Measurements from ENCODE around the gene C12orf76.

The C12orf76 gene

DNA sequence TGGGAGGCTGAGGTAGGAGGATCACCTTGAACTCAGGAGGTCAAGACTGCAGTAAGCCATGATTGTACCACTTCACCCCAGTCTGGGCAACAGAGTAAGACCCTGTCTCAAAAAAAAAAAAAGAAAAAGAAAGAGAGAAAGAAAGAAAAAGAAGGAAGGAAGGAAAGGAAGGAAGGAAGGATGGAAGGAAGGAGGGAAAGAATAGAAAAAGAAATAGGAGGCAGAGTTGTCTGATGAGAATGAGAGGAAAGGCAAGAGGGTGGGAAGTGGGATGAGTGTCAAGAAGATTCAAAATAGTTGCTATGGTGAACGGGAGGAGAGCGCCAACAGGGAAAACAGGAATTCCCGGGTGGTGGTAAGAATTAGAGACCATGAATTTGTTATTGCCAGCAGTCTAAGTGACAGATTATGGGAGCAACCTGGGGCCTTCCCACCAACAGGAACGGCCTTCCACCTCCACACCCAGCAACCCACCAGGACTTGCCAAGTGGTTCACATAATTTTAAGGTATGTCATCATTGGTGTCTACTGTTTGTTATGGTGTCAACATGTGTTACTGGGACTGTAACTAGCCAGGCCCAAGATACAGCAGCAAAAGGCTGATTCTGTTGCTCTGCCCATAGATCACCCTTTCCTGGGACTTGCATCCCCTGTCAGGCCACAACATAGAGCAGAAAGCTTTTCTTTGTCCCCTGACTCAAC is 36.1 kb upstream of the C12orf76 start:
- TF ChIP-seq, protein P1, sequence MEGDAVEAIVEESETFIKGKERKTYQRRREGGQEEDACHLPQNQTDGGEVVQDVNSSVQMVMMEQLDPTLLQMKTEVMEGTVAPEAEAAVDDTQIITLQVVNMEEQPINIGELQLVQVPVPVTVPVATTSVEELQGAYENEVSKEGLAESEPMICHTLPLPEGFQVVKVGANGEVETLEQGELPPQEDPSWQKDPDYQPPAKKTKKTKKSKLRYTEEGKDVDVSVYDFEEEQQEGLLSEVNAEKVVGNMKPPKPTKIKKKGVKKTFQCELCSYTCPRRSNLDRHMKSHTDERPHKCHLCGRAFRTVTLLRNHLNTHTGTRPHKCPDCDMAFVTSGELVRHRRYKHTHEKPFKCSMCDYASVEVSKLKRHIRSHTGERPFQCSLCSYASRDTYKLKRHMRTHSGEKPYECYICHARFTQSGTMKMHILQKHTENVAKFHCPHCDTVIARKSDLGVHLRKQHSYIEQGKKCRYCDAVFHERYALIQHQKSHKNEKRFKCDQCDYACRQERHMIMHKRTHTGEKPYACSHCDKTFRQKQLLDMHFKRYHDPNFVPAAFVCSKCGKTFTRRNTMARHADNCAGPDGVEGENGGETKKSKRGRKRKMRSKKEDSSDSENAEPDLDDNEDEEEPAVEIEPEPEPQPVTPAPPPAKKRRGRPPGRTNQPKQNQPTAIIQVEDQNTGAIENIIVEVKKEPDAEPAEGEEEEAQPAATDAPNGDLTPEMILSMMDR (conservative IDR thresholded peaks at IDR 0.05; ENCODE audit: low read length) = no peak
- no peak overlapping the region for H3K4me3 ChIP-seq (ENCODE audit: low read length)
- peak; percentile 54 for DNase-seq (ENCODE audit: low read depth)

DNA sequence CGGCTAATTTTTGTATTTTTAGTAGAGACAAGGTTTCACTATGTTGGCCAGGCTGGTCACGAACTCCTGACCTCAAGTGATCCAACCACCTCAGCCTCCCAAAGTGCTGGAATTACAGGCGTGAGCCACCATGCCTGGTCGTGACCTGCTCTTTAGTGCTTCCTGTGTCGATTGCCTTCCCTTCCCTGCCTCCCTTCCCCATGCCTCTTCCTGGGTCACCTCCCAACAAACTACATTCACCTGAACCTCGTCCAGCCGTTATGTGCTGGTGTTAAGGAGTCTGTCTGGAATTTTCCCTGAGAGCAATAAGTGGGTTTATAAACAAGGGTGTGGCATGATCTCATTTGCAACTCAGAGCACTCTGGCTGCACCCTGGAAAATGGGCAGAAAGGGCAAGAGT is 32.1 kb upstream of the C12orf76 start:
- H3K4me3 ChIP-seq (ENCODE audit: low read length) = no peak overlapping the region

DNA sequence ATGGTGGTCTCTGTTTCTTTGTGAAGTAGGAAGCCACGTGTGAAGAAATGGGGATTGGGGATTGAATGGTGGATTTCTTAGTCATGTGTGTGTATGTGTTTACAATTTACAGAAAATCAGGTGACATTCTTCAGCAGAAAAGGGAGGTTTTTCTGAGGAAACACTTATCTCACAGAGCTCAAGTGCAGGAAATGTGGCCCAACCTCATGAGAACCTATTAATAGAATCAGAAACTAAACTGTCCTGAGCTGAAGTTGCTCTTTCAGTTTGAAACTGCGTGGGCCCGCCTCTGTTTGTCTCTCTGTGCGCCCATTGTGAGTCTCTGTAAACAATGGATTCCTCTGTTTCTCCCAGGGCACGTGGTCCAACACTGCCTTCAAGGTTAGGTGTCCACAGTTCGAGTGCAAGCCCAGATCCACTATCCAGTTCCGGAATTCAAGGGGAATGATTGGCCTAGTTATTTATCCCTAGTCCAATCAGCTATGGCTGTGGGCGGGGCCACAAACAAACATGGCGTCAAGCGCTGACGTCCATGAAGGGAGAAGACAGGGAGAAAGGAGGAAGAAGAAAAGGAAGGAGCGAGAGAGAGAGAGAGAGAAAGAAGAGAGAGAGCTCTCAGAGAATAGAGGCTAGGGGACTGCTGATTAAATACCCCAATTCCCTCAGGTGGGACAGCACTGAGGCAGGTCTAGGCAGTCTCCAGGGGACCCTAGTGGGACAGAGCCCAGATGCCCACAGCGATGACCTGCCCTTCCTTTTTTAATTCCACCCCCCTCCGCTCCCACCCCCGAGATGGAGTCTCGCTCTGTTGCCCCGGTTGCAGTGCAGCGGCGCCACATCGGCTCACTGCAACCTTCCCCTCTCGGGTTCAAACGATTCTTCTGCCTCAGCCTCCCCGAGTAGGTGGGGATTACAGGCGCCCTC is 31.4 kb upstream of the C12orf76 start:
- TF ChIP-seq, protein P1 (conservative IDR thresholded peaks at IDR 0.05; ENCODE audit: low read length) = no peak
- DNase-seq (ENCODE audit: low read depth) = no peak
- no peak overlapping the region for H3K4me3 ChIP-seq (ENCODE audit: low read length)

More for the DNA sequence above, 32.1 kb upstream of the C12orf76 start:
- TF ChIP-seq, protein P1 (conservative IDR thresholded peaks at IDR 0.05; ENCODE audit: low read length) = no peak
- no peak for DNase-seq (ENCODE audit: low read depth)

DNA sequence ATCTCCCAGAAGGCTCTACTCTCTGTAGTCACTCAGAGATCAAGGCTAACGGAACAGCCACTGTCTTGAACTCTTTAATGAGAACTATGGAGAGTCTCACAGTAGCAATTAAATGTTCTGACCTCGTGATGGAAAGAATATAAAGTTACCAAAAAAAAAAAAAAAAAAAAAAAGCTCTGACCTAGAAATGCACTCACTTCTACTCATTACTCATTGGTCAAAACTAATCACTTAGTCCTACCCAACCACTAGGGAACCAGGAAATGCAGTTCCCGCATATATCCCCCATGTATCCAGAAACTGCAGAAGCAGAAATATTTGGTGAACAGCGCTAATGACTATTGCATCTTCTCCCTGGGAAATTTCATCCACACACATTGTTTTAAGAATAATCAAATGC is 29.5 kb upstream of the C12orf76 start:
- H3K4me3 ChIP-seq (ENCODE audit: low read length) = no peak overlapping the region
- TF ChIP-seq, protein P1 (conservative IDR thresholded peaks at IDR 0.05; ENCODE audit: low read length) = no peak
- DNase-seq (ENCODE audit: low read depth) = no peak

DNA sequence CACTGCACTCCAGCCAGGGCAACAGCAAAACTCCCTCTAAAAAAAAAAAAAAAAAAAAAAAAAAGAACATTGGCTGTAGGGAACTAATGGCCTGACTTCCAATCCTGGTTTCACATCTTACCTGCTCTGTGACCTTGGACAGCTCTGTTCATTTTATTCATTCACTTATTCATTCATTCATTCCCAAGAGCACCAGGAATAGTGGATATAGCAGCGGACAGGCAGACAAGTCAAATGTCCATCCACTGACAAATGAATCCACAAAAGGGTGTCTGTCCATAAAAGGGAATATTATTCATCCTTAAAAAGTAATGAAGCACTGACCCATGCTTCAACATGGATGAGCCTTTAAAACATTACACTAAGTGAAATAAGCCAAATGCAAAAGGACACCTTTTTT is 27.6 kb upstream of the C12orf76 start:
- TF ChIP-seq, protein P1 (conservative IDR thresholded peaks at IDR 0.05; ENCODE audit: low read length) = no peak
- DNase-seq (ENCODE audit: low read depth) = no peak

DNA sequence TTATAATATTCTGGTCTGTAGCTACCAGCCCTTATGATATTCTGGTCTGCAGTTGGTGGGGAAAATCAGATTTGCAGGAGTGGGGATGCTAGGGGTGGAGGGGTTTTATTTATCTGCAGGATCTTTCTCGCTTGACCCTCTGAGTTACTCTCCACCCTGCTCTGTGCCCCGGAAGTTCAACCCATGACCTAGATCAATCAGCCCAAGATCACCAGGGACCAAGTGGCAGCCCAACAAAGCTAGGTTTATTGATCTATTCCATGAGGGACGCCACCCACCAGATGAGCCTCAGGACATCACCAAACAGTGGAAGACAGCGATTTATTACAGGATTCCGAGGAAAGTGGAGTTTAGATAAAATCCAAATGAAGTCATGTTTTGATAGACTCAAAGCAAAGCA is 25.8 kb upstream of the C12orf76 start:
- TF ChIP-seq, protein P1 (conservative IDR thresholded peaks at IDR 0.05; ENCODE audit: low read length) = no peak
- DNase-seq (ENCODE audit: low read depth) = no peak
- H3K4me3 ChIP-seq (ENCODE audit: low read length) = no peak overlapping the region

More for the DNA sequence above, 27.6 kb upstream of the C12orf76 start:
- no peak overlapping the region for H3K4me3 ChIP-seq (ENCODE audit: low read length)

Measured in AG10803 (cell line).